Inflammatory macrophage (primary cell): ENCODE measurements around the gene GJA4.

Experiments
- DNase-seq, 2 donors: peaks; one replicate each; pipeline ENCODE4 v3.0.0-alpha.2; 2020 to 2022

GJA4 gene

DNA sequence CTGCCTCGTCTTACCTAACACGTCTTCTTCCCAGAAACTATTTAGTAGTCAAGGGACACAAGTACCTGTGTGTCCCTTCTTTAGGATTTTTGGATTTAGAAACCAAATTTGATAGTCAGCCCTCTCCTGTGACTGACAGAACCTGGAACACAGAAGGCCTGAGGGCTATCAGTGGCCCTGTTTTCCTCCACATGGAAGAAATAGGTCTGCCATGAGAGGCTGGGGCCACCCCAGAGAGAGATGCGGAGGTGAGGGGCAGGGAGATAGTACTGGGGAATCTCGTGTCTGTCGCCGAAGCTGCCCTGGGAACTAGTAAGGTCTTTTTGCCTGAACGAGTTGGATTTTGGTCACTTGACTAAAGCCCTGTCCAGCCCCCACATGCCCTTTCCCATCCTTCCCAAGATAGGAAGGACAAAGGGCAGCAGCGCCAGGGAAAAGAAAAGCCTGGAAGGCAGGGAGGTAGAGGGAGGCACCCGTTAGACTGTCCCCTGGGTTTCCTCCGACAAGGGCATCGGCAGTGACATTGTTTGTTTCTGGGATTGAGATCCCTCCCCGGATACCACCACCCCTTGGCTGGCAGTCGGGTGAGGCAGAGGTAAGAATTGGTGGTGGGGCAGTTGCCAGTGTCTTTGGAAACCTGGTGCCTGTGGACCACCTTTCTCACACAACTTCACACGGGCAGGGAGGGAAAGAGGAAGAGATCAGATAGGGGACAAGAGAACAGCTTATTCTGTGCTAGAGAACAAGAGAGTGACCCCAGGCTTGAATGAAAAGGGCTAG lies 46.9 kb downstream of the GJA4 start:
- no peak for DNase-seq

DNA sequence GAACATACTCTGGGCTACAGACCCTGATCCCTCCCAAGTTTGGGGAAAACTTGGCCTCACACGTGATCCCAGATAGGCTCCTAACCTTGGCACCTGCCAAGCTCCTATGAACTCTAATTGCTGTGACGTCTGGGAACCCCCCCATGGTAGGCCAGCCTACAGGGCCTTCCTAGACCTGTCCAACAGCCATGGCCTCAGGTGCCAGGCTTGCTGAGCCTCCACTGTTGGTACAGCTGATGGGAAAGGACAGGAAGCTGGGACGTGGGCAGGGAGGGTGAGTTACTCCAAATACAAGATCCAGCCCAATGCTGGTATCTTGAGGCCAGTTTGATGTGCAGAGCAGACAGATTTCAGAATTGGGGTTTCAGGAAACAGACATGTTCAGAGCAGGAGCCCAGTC lies 47.6 kb downstream of the GJA4 start:
- DNase-seq = no peak

DNA sequence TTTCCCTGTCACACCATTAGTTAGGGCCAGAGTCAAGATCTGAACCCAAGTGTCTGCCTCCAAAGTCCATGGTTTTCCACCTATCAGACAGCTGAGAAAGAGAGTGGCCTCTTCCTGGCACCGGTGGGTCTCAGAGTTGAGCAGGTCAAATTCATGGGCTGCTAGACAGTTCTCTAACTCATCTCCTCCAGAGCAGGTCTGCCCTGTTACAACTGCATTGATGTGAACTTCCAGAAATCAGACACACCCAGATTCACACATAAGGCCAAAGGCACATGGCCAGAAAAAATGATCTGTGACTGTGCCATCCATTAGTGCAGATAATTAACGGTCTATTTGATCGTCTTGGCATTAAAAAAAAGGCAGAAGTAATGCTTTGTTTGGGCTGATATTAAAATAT lies 49.3 kb downstream of the GJA4 start:
- DNase-seq = no peak

DNA sequence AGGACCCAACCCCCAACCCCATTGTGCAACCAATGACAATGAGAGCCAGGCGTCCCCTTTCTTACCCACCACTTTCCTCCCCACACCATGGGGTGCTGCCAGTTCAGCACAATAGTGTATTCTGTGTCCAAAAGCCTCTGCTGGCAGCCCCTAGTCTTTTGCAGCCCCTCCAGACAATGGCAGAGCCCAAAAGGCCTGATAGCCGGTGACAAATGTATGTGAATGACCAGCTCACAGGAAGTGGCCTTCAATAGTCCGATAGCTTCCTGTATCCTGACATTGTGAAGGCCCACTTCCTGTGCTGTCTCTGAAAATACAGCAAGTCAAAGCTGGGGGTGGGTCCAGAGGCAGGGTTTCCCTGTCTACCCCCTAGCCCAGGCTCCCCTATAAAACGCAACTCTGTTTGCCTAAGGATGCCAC lies 50.2 kb downstream of the GJA4 start:
- no peak for DNase-seq

DNA sequence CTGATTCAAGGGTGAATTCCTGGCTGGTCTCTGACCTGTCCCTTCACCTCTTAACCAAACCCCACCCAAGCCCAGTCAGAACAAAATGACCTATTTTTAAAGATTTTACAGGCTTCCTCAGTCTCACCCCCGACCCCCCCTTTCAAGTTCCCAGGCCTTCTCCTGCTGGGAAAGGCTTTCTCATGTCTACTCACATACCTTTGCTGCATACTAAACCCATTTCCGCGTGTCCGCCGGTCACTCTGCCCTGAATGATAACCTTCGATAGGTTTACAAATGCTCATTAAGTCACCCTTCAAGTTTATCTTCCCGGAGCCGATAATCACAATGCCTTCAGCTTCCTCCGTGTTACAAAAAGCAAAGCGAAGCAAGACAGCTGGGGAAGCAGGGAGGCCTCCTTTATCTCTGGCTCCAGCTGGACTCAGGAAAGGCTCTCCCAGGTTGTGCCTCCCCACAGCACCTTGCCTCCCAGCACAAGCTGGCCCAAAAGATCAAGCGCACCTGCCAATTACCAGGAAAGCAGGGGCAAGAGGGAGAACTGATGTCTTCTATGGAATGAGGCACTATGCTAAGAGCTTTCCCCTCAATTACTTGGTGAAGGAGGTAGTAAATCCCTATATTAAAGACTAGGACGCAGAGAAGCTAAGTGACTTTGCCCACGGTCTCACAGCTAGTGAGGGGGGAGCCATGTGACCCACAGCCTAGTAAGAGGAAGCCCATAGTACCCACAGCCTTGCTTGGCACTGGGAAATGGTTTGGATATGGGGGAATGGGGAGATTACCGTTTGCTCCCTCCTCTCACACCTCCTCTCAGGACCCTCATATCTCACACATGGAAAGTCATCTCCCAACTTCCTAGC lies 50.8 kb downstream of the GJA4 start:
- DNase-seq = no peak

DNA sequence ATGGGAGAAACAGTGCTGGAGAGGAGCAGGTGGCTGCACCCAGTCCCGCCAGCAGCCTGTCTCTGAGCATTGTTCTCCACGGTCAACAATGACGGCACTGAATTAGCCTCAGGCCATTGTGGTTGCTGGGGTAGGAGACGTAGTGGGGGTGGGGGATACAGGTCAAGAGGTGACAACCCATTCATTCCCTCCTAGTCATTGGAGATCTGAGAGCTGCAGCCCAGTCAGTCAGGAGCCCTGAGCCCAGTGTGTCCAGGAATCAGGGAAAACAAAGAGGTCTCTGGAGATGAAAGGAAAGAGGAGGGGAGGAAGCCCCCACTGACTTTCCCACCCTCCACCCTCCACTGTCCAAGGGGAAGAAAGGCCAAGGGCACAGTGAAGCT lies 51.4 kb downstream of the GJA4 start:
- no peak for DNase-seq
